ENCODE measurements around the gene CCL3. TPM values are rescaled to one million over a fixed set of nuclear protein-coding genes. Genes with fewer than 3 reads are reported as not detected.

CCL3 gene
- polyA plus RNA-seq, 3 donors: 161 to 328 (median 190) TPM

- Histone ChIP-seq H3K9ac (ENCODE audit: insufficient read depth, low read length, poor library complexity, severe bottlenecking) (no peak overlapping the region), H3K27me3 (ENCODE audit: control insufficient read depth in 2 of 2, insufficient read depth in 2 of 2, low read length in 2 of 2) (no peaks in the 10 kb centered on the region), H3K79me2 (ENCODE audit: insufficient read depth, low read length) (no peaks in the 10 kb centered on the region), H3K4me1 (ENCODE audit: control insufficient read depth in 1 of 2, insufficient read depth in 2 of 2, low read length in 2 of 2) (peaks cover 8 to 15% of the 10 kb centered on the region in 2 donors), H3K36me3 (replicated peaks in 1 of 2; ENCODE audit: control insufficient read depth in 1 of 2, insufficient read depth in 2 of 2, low read length in 2 of 2) (no peaks in the 10 kb centered on the region), H3K9me3 (replicated peaks in 1 of 2; ENCODE audit: control insufficient read depth in 1 of 2, insufficient read depth in 1 of 2, low read length in 2 of 2) (no peaks in the 10 kb centered on the region), H2AFZ (ENCODE audit: insufficient read depth, low read depth, low read length, poor library complexity, severe bottlenecking) (no peak overlapping the region), H3K4me2 (replicated peaks; ENCODE audit: extremely low read depth, low read length, poor library complexity, severe bottlenecking) (no peak overlapping the region), H3K27ac (ENCODE audit: low read depth in 1 of 2, low read length in 2 of 2) (no peak overlapping the region), H4K20me1 (ENCODE audit: insufficient read depth, low read length) (no peaks in the 10 kb centered on the region), H3K4me3 (replicated peaks in 1 of 3; ENCODE audit: low read depth in 2 of 3, low read length in 3 of 3) (no peak overlapping the region)
- WGBS (ENCODE audit: insufficient coverage): 86% methylated on average over 1 of the region's 1 CpG
- no peaks in the 10 kb centered on the region for H3K9me3 Mint-ChIP-seq
- no peak for DNase-seq
- no peak overlapping the region for H3K4me3 Mint-ChIP-seq
- no peaks in the 10 kb centered on the region for H3K36me3 Mint-ChIP-seq
- H3K4me1 Mint-ChIP-seq: peaks cover 25% of the 10 kb centered on the region
- H3K27ac Mint-ChIP-seq: no peak overlapping the region
- TF ChIP-seq CTCF (IDR thresholded peaks at IDR 0.05): no peak
- intact Hi-C loops (cut with micrococcal nuclease): no loop called here
- H3K27me3 Mint-ChIP-seq (ENCODE audit: low read depth in 3 of 3): peaks cover 0 to 4% (median 1%) of the 10 kb centered on the region in 3 donors
These were observed 46.1 kb upstream of the CCL3 start for GRCh38 chr17:36136036-36136435.

GRCh38 chr17:36135465-36135864 is 45.5 kb upstream of the CCL3 start:
- H3K79me2 ChIP-seq (ENCODE audit: insufficient read depth, low read length): no peaks in the 10 kb centered on the region
- TF ChIP-seq CTCF (IDR thresholded peaks at IDR 0.05): no peak
- no peaks in the 10 kb centered on the region for H3K9me3 Mint-ChIP-seq
- H3K4me3 ChIP-seq (replicated peaks in 1 of 3; ENCODE audit: low read depth in 2 of 3, low read length in 3 of 3): no peak overlapping the region
- intact Hi-C loops (cut with micrococcal nuclease): no loop called here
- H3K36me3 ChIP-seq (replicated peaks in 1 of 2; ENCODE audit: control insufficient read depth in 1 of 2, insufficient read depth in 2 of 2, low read length in 2 of 2): no peaks in the 10 kb centered on the region
- H3K9me3 ChIP-seq (replicated peaks in 1 of 2; ENCODE audit: control insufficient read depth in 1 of 2, insufficient read depth in 1 of 2, low read length in 2 of 2): no peaks in the 10 kb centered on the region
- no CpG with 5 or more reads among the region's 4 CpGs for WGBS (ENCODE audit: insufficient coverage)
- no peak overlapping the region for H3K4me2 ChIP-seq (replicated peaks; ENCODE audit: extremely low read depth, low read length, poor library complexity, severe bottlenecking)
- no peak for DNase-seq
- no peaks in the 10 kb centered on the region for H3K27me3 ChIP-seq (ENCODE audit: control insufficient read depth in 2 of 2, insufficient read depth in 2 of 2, low read length in 2 of 2)
- H3K4me3 Mint-ChIP-seq: no peak overlapping the region
- peaks cover 0 to 4% (median 1%) of the 10 kb centered on the region in 3 donors for H3K27me3 Mint-ChIP-seq (ENCODE audit: low read depth in 3 of 3)
- peaks cover 13 to 21% of the 10 kb centered on the region in 2 donors for H3K4me1 ChIP-seq (ENCODE audit: control insufficient read depth in 1 of 2, insufficient read depth in 2 of 2, low read length in 2 of 2)
- peak overlapping the region in 1 of 7 donors; percentile 48 for H3K27ac Mint-ChIP-seq
- no peak overlapping the region for H2AFZ ChIP-seq (ENCODE audit: insufficient read depth, low read depth, low read length, poor library complexity, severe bottlenecking)
- H4K20me1 ChIP-seq (ENCODE audit: insufficient read depth, low read length): no peaks in the 10 kb centered on the region
- H3K27ac ChIP-seq (ENCODE audit: low read depth in 1 of 2, low read length in 2 of 2): no peak overlapping the region
- H3K9ac ChIP-seq (ENCODE audit: insufficient read depth, low read length, poor library complexity, severe bottlenecking): no peak overlapping the region
- peaks cover 31% of the 10 kb centered on the region for H3K4me1 Mint-ChIP-seq
- no peaks in the 10 kb centered on the region for H3K36me3 Mint-ChIP-seq
